Measurements from ENCODE around the gene NUP210. TPM values are rescaled to one million over a fixed set of nuclear protein-coding genes. Genes with fewer than 3 reads are reported as not detected.

Gene NUP210
- total and polyA plus RNA-seq, 2 of the 13 experiments (the other 11 are each of a cell fraction or from before 2014, with no cell fraction given), result 31.6 to 35.2 TPM

DNA sequence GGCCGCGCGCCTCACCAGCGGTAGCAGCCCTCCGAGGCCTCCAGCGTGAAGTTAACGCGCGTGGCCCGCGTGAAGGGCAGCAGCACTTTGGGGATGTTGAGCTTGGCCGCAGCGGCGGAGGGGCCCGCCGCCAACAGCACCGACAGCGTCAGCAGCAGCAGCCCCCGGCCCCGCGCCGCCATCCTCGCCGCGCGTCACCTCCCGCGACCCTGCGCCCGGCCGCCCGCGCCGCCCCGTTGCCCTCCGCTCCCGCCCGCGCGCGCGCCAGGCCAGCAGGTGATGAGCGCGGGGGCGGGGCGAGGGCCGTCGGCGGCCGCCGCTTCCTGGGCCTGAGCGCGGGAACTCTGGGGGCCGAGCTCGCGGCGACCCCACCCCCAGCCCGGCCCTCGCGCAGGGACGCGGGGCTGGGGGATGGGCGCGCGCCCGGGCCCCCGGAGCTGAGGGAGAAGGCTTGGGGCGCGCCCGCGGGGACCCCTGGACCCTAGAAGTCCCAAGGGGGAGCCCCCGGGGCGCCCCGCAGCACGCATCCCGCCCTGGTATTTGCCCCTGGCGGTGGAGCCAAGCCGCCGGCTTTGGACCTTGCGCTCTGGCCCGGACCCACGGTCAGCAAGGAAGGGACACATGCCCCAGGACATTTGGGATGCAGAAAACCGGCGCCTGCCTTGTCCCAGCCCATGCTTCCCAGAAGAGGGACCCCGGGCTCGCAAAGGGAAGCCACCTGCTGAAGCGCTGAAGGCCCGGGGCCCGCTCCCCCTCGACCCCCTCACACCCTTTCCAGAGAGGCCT, at the start of gene NUP210 (continued):
- TF ChIP-seq TBP (CRISPR knock-in tag; IDR thresholded peaks at IDR 0.05), result no peak
- TF ChIP-seq ZNF768 (CRISPR knock-in tag; IDR thresholded peaks at IDR 0.05), result no peak
- TF ChIP-seq, protein P1, sequence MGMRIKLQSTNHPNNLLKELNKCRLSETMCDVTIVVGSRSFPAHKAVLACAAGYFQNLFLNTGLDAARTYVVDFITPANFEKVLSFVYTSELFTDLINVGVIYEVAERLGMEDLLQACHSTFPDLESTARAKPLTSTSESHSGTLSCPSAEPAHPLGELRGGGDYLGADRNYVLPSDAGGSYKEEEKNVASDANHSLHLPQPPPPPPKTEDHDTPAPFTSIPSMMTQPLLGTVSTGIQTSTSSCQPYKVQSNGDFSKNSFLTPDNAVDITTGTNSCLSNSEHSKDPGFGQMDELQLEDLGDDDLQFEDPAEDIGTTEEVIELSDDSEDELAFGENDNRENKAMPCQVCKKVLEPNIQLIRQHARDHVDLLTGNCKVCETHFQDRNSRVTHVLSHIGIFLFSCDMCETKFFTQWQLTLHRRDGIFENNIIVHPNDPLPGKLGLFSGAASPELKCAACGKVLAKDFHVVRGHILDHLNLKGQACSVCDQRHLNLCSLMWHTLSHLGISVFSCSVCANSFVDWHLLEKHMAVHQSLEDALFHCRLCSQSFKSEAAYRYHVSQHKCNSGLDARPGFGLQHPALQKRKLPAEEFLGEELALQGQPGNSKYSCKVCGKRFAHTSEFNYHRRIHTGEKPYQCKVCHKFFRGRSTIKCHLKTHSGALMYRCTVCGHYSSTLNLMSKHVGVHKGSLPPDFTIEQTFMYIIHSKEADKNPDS (CRISPR knock-in tag; IDR thresholded peaks at IDR 0.05), result no peak
- no peak for TF ChIP-seq TIGD3 (CRISPR knock-in tag; IDR thresholded peaks at IDR 0.05; ENCODE audit: borderline replicate concordance)
- no peak for TF ChIP-seq NFE2 (CRISPR knock-in tag; IDR thresholded peaks at IDR 0.05)
- no peak for TF ChIP-seq ZNF549 (CRISPR knock-in tag; IDR thresholded peaks at IDR 0.05)
- no peak for TF ChIP-seq FOXO1 (CRISPR knock-in tag; IDR thresholded peaks at IDR 0.05)
- no peak for TF ChIP-seq KDM5B (CRISPR knock-in tag; IDR thresholded peaks at IDR 0.05; ENCODE audit: borderline replicate concordance)
- no peak for TF ChIP-seq SIX1 (CRISPR knock-in tag; IDR thresholded peaks at IDR 0.05; ENCODE audit: borderline replicate concordance)
- TF ChIP-seq ZNF557 (CRISPR knock-in tag; IDR thresholded peaks at IDR 0.05), result no peak
- TF ChIP-seq ZSCAN31 (CRISPR knock-in tag; IDR thresholded peaks at IDR 0.05; ENCODE audit: low read depth), result no peak
- no peak for TF ChIP-seq NKX3-1 (CRISPR knock-in tag; IDR thresholded peaks at IDR 0.05)
- no peak for TF ChIP-seq MIER2 (CRISPR knock-in tag; IDR thresholded peaks at IDR 0.05)
- TF ChIP-seq ZFP41 (CRISPR knock-in tag; IDR thresholded peaks at IDR 0.05; ENCODE audit: borderline replicate concordance), result no peak
- no peak for TF ChIP-seq NPAS2 (CRISPR knock-in tag; IDR thresholded peaks at IDR 0.05; ENCODE audit: borderline replicate concordance)
- 0 out of 2 replicates have a peak, but pooled peaks have one; percentile 27 for TF ChIP-seq ZNF543 (CRISPR knock-in tag; IDR thresholded peaks at IDR 0.05)
- no peak for TF ChIP-seq SMAD1 (CRISPR knock-in tag; IDR thresholded peaks at IDR 0.05; ENCODE audit: borderline replicate concordance, low read depth)
- TF ChIP-seq, protein P2, sequence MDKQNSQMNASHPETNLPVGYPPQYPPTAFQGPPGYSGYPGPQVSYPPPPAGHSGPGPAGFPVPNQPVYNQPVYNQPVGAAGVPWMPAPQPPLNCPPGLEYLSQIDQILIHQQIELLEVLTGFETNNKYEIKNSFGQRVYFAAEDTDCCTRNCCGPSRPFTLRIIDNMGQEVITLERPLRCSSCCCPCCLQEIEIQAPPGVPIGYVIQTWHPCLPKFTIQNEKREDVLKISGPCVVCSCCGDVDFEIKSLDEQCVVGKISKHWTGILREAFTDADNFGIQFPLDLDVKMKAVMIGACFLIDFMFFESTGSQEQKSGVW (CRISPR knock-in tag; IDR thresholded peaks at IDR 0.05; ENCODE audit: borderline replicate concordance), result no peak
- no peak for TF ChIP-seq PRDM15 (CRISPR knock-in tag; IDR thresholded peaks at IDR 0.05)
- TF ChIP-seq NFYC (CRISPR knock-in tag; IDR thresholded peaks at IDR 0.05), result no peak
- TF ChIP-seq REL (CRISPR knock-in tag; conservative IDR thresholded peaks at IDR 0.05), result no peak
- TF ChIP-seq ZMAT5 (CRISPR knock-in tag; IDR thresholded peaks at IDR 0.05; ENCODE audit: borderline replicate concordance, low read depth), result no peak
- no peak for TF ChIP-seq ETV6 (CRISPR knock-in tag; conservative IDR thresholded peaks at IDR 0.05)

All from HepG2 (cell line).